H9 (cell line): ENCODE measurements around the gene ERRFI1. TPM values are rescaled to one million over a fixed set of nuclear protein-coding genes. Genes with fewer than 3 reads are reported as not detected.

Source experiments
- DNase-seq: peaks from one replicate; pipeline ENCODE4 v3.0.0-alpha.2; 2017
- H2AFZ ChIP-seq: one replicate; pipeline ENCODE4 v1.6.1; 2013; ENCODE audit warnings: mild to moderate bottlenecking, low read length, control low read depth, moderate library complexity
- H2AK5ac ChIP-seq: 2 replicates; pipeline ENCODE4 v1.6.1; 2013; ENCODE audit warnings: low read length, control low read depth, mixed read lengths; ENCODE audit not compliant: insufficient read length
- H2BK120ac ChIP-seq: one replicate; pipeline ENCODE4 v1.6.1; 2013; ENCODE audit warnings: low read depth, mild to moderate bottlenecking, low read length, control low read depth, inconsistent platforms; ENCODE audit not compliant: poor library complexity, severe bottlenecking
- H2BK12ac ChIP-seq: 2 replicates; pipeline ENCODE4 v1.6.1; 2013; ENCODE audit warnings: low read length, control low read depth, mixed read lengths, low read depth; ENCODE audit not compliant: insufficient read length
- H2BK15ac ChIP-seq: 2 replicates; pipeline ENCODE4 v1.6.1; 2013; ENCODE audit warnings: low read depth, low read length, control low read depth
- H2BK20ac ChIP-seq: one replicate; pipeline ENCODE4 v1.6.1; 2013; ENCODE audit warnings: low read depth, mild to moderate bottlenecking, low read length, control low read depth, inconsistent platforms; ENCODE audit not compliant: poor library complexity, severe bottlenecking
- H2BK5ac ChIP-seq: 2 replicates; pipeline ENCODE4 v1.6.1; 2013; ENCODE audit warnings: low read length, control low read depth, mixed read lengths; ENCODE audit not compliant: insufficient read length
- H3K14ac ChIP-seq: 2 replicates; pipeline ENCODE4 v1.6.1; 2013; ENCODE audit warnings: low read length, control low read depth; ENCODE audit not compliant: insufficient read depth
- H3K18ac ChIP-seq: 2 replicates; pipeline ENCODE4 v1.6.1; 2013; ENCODE audit warnings: low read depth, mild to moderate bottlenecking, mixed read lengths, low read length, control low read depth; ENCODE audit not compliant: insufficient read length
- H3K23ac ChIP-seq: 2 replicates; pipeline ENCODE4 v1.6.1; 2013; ENCODE audit warnings: low read length, control low read depth, mixed read lengths, low read depth; ENCODE audit not compliant: insufficient read length
- H3K23me2 ChIP-seq: 2 replicates; pipeline ENCODE4 v1.6.1; 2013; ENCODE audit warnings: low read depth, mild to moderate bottlenecking, mixed read lengths, low read length, control low read depth; ENCODE audit not compliant: insufficient read length, poor library complexity, severe bottlenecking
- H3K27ac ChIP-seq: 2 replicates; pipeline ENCODE4 v1.5.1; 2013; ENCODE audit warnings: low read length, control low read depth, mixed read lengths, low read depth; ENCODE audit not compliant: insufficient read length
- H3K27me3 ChIP-seq: 2 replicates; pipeline ENCODE4 v1.6.1; 2013; ENCODE audit warnings: low read length, control low read depth, inconsistent platforms; ENCODE audit not compliant: insufficient read depth
- H3K4ac ChIP-seq: 2 replicates; pipeline ENCODE4 v1.6.1; 2013; ENCODE audit warnings: low read depth, mild to moderate bottlenecking, control low read depth, inconsistent platforms, low read length, moderate library complexity
- H3K4me1 ChIP-seq: 2 replicates; pipeline ENCODE4 v1.6.1; 2013; ENCODE audit warnings: low read length, control low read depth, inconsistent platforms; ENCODE audit not compliant: insufficient read depth
- H3K4me2 ChIP-seq: 2 replicates; pipeline ENCODE4 v1.6.1; 2013; ENCODE audit warnings: low read length, control low read depth, mixed read lengths; ENCODE audit not compliant: insufficient read length, insufficient read depth
- H3K56ac ChIP-seq: 2 replicates; pipeline ENCODE4 v1.6.1; 2013; ENCODE audit warnings: low read depth, mild to moderate bottlenecking, mixed read lengths, low read length, control low read depth; ENCODE audit not compliant: insufficient read length
- H3K79me1 ChIP-seq: 2 replicates; pipeline ENCODE4 v1.6.1; 2013; ENCODE audit warnings: low read depth, mild to moderate bottlenecking, moderate library complexity, low read length, control low read depth, inconsistent platforms; ENCODE audit not compliant: insufficient read depth, poor library complexity, severe bottlenecking
- H3K79me2 ChIP-seq: 2 replicates; pipeline ENCODE4 v1.6.1; 2013; ENCODE audit warnings: low read length, control low read depth, inconsistent platforms; ENCODE audit not compliant: insufficient read depth
- H3K9ac ChIP-seq: 2 replicates; pipeline ENCODE4 v1.6.1; 2013; ENCODE audit warnings: low read length, control low read depth, mixed read lengths; ENCODE audit not compliant: insufficient read length; ENCODE audit errors: extremely low read depth
- H3K9me3 ChIP-seq: one replicate; pipeline ENCODE4 v1.6.1; 2013; ENCODE audit warnings: low read depth, low read length, inconsistent platforms; ENCODE audit not compliant: control insufficient read depth
- H3T11ph ChIP-seq: one replicate; pipeline ENCODE4 v1.6.1; 2013; ENCODE audit warnings: mild to moderate bottlenecking, low read length, control low read depth, inconsistent platforms
- H4K20me1 ChIP-seq: one replicate; pipeline ENCODE4 v1.6.1; 2013; ENCODE audit not compliant: control insufficient read depth, insufficient read length, insufficient read depth
- H4K5ac ChIP-seq: 2 replicates; pipeline ENCODE4 v1.6.1; 2013; ENCODE audit warnings: low read depth, mild to moderate bottlenecking, mixed read lengths, low read length, control low read depth; ENCODE audit not compliant: insufficient read length
- H4K8ac ChIP-seq: replicated peaks from 2 replicates; pipeline ENCODE4 v1.6.1; 2013; ENCODE audit warnings: low read length, control low read depth, mixed read lengths, low read depth; ENCODE audit not compliant: insufficient read length
- H4K91ac ChIP-seq: 2 replicates; pipeline ENCODE4 v1.6.1; 2013; ENCODE audit warnings: low read depth, mild to moderate bottlenecking, moderate library complexity, mixed read lengths, low read length, control low read depth; ENCODE audit not compliant: insufficient read length
- H3K27ac Mint-ChIP-seq, 3 experiments: 2 replicates in 2 of 3; 3 replicates in 1 of 3; pipeline ENCODE4 v1.8.0; 2020 to 2021; ENCODE audit warnings: mixed read lengths in 3 of 3, mild to moderate bottlenecking in 1 of 3, moderate library complexity in 1 of 3
- H3K27me3 Mint-ChIP-seq: 2 replicates; pipeline ENCODE4 v1.8.0; 2021; ENCODE audit warnings: low read depth, mild to moderate bottlenecking, moderate library complexity, mixed read lengths
- H3K36me3 Mint-ChIP-seq, 3 experiments: 2 replicates in 2 of 3; 3 replicates in 1 of 3; pipeline ENCODE4 v1.8.0; 2020 to 2021; ENCODE audit warnings: low read depth in 3 of 3, mixed read lengths in 3 of 3; ENCODE audit not compliant: insufficient read depth in 1 of 3
- H3K4me1 Mint-ChIP-seq, 2 experiments: 2 replicates each; pipeline ENCODE4 v1.8.0; 2020; ENCODE audit warnings: mixed read lengths in 2 of 2
- H3K4me3 Mint-ChIP-seq, 2 experiments: 2 replicates in 1 of 2; 3 replicates in 1 of 2; pipeline ENCODE4 v1.8.0; 2020 to 2021; ENCODE audit warnings: mild to moderate bottlenecking in 2 of 2, mixed read lengths in 2 of 2, moderate library complexity in 1 of 2
- H3K9me3 Mint-ChIP-seq, 2 experiments: 2 replicates in 1 of 2; 3 replicates in 1 of 2; pipeline ENCODE4 v1.8.0; 2020; ENCODE audit warnings: mild to moderate bottlenecking in 2 of 2, mixed read lengths in 2 of 2, moderate library complexity in 1 of 2
- CTCF ChIP-seq: fragments of 200-600 bp; sonication (generic); conservative IDR thresholded peaks from 3 replicates; pipeline ENCODE4 v1.8.0; 2021; ENCODE audit warnings: antibody characterized with exemption, mild to moderate bottlenecking
- WGBS: extraction: QIAGEN DNeasy Blood & Tissue Kit; methylation state at CpG from one replicate; pipeline ENCODE4 v1.1.7; 2013; ENCODE audit warnings: missing lambda C conversion rate, low lambda C conversion rate, mixed read lengths; ENCODE audit not compliant: insufficient read length; ENCODE audit errors: extremely low coverage; 5-methylcytosine and 5-hydroxymethylcytosine counted together
- total RNA-seq: library from RNA; stranded (reverse); gene quantifications from 2 replicates; pipeline ENCODE4 v1.2.1, GENCODE V29; 2021

Gene ERRFI1
- total RNA-seq, 1 experiment from 2014 or later = 20.8 TPM

GRCh38 chr1:8042134-8042533 lies 16.0 kb upstream of the ERRFI1 start:
- Histone ChIP-seq H2BK20ac (no peak overlapping the region), H2BK120ac (no peak overlapping the region), H3K9ac (no peak overlapping the region), H2BK5ac (no peak overlapping the region), H3K23ac (no peak overlapping the region), H2BK12ac (no peak overlapping the region), H4K8ac (no peak overlapping the region), H4K91ac (no peak overlapping the region), H2AK5ac (no peak overlapping the region), H3T11ph (no peak overlapping the region), H3K23me2 (no peaks in the 10 kb centered on the region), H3K79me2 (no peaks in the 10 kb centered on the region), H2AFZ (no peak overlapping the region), H3K9me3 (no peaks in the 10 kb centered on the region), H3K18ac (no peak overlapping the region), H4K20me1 (no peaks in the 10 kb centered on the region), H3K79me1 (no peaks in the 10 kb centered on the region), H2BK15ac (no peak overlapping the region), H3K4me1 (no peaks in the 10 kb centered on the region), H3K4ac (no peak overlapping the region), H3K56ac (no peak overlapping the region), H3K4me2 (no peak overlapping the region), H3K27ac (no peak overlapping the region), H3K14ac (no peak overlapping the region), H4K5ac (no peak overlapping the region), H3K27me3 (no peaks in the 10 kb centered on the region)
- H3K4me1 Mint-ChIP-seq = no peaks in the 10 kb centered on the region
- no peak overlapping the region for H3K4me3 Mint-ChIP-seq
- no peaks in the 10 kb centered on the region for H3K27me3 Mint-ChIP-seq
- no CpG with 5 or more reads among the region's 3 CpGs for WGBS
- H3K9me3 Mint-ChIP-seq = peaks cover 19 to 20% of the 10 kb centered on the region in 2 experiments
- H3K27ac Mint-ChIP-seq = no peak overlapping the region
- no peak for DNase-seq
- H3K36me3 Mint-ChIP-seq = peaks cover 2 to 16% (median 4%) of the 10 kb centered on the region in 3 experiments
- TF ChIP-seq CTCF = no peak
